GM21423 (cell line): Measurements from ENCODE around the gene MRPS16.

Source experiments
- ATAC-seq: cut with Tn5 transposase; IDR thresholded peaks from one replicate; pipeline ENCODE4 v1.9.1; 2021; ENCODE audit warnings: mild to moderate bottlenecking, moderate library complexity; ENCODE audit not compliant: unreplicated experiment

Gene MRPS16

DNA sequence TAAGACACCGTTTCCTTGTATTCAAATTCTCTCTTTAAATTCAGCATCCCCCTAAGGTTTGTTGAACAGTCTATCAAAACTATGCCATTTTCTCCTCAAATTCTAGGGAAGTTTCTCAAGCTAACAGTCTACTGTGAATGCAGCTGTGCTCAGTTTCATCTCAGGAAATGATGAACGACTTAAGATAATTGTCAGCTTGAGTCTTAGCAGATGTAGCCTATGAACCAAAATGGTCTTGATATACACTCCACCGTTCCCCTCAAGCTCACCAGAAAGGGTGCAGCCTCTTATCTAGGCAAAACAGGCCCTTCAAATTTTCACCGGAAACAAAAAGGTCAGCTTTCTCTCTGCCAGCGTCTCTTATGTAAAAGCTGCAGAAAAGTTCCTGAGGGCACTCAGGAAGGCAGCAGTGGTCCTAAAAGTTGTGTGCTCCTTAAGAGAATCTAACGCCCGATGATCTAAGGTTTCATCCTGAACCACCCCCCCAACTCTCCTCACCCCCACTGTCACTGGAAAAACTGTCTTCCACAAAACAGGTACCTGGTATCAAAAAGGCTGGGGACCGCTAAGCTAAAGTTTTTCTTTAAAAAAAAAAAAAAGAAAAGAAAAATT, 7.5 kb downstream of the MRPS16 start:
- ATAC-seq: no peak

DNA sequence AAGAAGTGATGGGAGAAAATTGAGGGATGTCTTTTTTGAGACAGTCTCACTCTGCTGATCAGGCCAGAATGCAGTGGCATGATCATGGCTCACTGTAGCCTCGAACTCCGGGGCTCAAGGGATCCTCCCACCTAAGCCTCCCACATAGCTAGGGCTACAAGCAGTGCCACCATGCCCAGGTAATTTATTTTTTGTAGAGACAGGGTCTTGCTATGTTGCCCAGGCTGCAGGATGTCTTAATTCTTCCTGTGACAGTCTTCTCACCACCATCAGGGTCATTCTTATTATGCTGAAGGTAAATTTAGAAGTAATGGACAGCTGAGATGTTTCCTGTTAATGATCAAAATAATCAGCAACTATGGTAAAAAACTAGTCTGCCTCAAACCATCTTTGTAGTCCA, 12.5 kb downstream of the MRPS16 start:
- no peak for ATAC-seq

DNA sequence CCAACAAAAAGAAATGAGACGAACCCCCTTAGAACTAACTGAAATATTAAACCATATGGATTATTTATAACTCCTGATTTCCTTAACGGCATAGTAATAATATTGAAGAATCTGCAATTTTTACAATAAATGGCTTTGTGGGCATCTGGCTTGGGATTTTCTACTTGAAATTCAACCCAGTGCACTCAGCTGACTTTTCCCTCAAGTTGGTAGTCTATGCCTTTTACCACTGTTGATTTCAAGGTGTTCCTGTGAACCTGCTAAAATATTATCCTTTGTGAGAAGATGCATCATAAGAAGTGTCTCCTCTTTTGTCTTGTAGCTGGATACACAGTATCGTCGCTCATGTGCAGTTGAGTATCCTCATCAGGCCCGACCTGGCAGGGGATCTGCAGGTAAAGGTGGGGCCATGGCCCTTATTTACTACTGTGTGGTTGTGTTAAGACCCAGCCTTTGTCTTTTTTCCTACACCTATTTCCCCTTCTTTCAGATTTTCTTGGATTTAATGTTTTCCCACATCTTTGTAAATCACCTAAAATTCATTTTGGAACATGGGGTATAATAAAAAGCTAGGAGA, 13.4 kb downstream of the MRPS16 start:
- no peak for ATAC-seq

DNA sequence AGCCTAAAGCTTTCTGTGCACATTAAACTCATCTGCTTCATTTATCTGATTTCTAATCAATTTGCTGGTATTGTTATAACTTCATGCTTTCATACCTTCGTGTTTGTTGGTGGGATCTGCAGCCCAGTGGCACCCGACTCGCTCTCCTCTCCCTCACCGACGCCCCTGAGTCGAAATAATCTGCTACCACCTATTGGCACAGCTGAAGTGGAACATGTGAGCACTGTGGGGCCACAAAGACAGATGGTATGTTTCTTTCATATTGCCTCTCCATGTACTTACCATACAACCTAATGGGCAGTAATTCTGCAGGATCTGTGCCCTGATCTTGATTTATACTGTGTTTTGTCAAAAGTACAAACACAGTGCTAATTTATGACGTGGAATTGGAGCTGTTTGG, 17.7 kb downstream of the MRPS16 start:
- ATAC-seq: no peak

DNA sequence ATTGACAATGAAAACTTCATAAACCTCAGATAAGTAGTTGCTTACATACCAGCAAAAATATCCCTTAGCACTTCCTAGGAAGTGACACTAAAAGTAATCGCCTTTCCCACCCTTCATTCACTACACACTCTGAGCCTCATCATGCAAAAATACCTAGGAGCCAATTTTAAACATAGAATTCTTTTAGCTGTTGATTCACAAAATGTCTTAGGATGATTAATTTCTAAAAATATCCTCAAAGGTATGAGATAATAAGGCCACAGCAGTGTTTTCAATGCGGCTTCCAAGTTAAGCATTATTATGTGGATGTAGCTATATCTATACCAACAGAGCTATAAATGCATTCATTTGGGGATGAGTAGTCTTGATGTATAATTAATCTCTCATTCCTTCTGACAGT, 18.6 kb downstream of the MRPS16 start:
- no peak for ATAC-seq

DNA sequence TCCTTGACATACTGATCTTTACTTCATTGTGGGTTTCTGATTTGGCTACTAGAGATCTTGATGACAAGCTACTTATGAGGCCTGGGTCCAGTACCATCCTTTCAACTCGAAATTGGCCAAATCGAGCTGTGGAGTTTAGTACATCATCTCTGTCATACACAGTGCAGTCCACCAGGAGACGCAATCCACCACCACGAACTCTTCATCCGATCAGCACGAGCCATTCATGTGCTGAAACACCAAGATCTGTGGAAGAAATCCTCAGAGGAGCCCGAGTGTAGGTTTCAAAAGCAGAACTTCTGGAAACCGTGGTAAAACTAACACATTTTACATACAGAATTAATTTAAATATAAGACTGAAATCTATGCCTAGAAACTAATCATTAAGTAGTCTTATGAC, 19.6 kb downstream of the MRPS16 start:
- ATAC-seq: no peak

DNA sequence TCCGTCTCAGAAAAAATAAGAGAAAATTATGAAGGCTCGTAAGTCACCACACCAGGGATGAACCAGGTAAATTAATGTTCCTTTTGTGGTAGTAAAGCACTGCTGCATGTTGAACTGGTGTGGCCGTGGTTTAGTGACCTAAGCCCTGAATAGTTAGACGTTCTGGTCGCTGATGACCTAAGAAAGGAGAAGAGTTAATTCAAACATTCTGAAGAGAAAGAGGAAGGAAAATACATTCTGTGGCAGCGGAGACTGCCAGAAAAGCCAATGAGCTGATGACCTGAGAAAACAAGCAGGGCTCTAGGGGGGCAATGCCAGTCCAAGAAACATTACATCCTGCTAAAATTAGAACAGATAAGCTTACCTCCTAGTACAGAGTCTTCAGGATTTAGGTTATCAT, 22.9 kb downstream of the MRPS16 start:
- ATAC-seq: no peak

DNA sequence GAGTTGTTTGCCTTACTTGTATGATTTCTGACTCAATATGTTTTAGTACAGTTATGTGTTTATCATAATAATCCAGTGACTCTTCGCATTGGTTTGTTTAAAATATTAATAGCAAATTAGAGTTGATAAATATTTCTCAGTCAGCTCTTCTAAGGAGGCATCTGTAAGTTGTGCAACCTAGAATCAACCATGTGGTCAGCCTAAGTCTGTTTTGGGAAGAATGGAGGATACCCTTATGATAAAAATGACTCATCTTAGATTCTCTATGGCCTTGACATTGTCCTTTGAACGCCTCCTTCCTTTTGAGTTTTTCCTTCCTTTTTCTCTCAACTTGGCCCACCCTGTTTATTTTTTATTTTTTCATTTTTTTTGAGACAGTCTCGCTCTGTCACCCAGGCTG, 24.2 kb downstream of the MRPS16 start:
- no peak for ATAC-seq

DNA sequence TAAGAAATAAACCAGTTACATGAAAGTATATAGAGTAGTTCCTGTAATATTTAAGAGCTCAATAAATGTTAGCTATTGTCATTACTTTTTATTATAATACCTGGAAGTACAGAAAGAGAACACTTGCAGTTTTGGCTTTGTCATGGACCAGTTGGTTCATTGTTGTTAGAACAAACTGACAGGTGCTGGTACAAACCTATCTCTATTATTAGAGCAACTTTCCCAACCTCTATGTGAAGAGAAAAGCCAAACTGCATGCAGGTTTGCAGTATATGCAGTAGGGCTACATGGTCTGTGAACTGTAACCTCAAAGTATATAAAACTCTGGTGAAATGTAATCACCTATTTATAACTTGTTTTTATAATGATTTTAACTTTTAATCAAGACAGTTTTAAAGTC, 25.8 kb downstream of the MRPS16 start:
- no peak for ATAC-seq

DNA sequence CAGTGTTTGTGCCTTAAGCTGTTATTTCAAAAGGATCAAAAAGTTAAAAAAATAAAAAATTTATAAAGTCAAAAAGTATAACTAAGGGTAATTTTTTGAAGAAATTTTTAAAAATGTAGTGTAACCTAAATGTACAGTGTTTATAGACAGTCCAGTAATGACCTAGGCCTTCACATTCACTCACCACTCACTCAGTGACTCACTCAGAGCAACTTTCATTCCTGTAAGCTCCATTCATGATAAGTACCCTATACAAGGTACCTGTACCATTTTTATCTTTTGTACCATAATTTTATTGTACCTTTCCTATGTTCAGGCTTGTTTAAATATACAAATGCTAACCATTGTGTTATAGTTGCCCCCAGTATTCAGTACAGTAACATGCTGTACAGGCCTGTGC, 26.9 kb downstream of the MRPS16 start:
- no peak for ATAC-seq

DNA sequence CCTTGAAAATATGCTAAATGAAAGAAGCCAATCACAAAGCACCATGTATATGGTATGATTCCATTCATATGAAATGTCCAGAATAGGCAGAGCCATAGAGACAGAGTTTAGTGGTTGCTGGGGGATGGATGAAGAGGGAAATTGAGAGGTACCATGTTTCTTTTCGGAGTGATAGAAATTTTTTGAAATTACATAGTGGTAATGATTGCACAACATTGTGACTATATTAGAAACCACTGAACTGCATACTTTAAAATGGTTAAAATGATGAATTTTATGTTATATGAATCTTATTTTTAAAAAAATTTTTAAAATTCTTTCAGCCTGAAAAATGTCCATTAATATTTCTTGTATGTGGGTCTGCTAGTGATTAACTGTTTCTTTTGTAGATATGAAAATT, 31.5 kb downstream of the MRPS16 start:
- no peak for ATAC-seq

DNA sequence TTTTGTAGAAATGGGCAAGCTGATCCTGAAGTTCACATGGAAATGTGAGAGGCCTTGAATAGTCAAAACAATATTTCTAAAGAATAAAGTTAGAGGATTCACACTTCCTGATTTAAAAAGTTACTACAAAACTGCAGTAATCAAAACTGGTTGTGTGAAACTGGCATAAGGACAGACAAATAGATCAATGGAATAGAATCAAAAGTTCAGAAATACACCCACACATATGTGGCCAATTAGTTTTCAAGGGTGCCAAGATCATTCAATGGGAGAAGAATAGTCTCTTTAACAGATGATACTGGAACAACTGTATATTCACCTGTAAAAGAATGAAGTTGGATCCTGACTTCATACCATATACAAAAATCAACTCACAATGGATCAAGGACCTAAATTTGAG, 33.1 kb downstream of the MRPS16 start:
- ATAC-seq: no peak

DNA sequence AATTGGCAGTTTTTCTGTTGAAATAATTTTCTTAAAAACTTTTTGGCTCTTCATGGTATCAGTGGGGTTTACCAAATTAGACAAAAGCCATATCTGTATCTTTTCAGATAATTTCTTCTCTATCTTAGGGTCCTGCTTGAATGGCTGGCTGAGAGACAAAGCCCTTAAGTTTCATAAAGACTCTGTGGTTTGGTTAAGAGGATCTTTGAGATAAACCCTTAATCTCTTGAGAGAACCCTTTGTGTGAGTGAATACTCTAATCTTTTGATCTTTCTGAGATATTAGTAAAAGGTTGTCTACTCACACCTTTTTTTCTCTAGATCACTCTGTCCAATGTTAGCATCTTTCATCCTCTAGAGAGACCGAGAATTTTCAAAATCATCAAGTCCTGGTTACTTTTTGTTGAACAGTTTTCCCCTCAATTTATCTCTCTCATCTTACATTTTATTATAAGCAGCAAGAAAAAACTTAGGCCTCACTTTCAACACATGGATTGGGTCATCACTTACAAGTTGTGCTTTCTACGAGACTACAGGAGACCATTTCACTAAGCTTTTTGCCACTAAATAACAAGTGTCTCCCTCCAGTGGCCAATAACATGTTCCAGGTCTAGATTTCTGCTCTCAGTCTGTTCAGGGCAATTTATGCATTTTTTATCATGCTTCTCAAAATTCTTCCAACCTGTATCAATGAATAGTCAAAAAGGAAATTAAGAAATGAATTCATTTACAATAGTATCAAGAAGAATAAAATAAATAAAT, 33.8 kb downstream of the MRPS16 start:
- no peak for ATAC-seq

DNA sequence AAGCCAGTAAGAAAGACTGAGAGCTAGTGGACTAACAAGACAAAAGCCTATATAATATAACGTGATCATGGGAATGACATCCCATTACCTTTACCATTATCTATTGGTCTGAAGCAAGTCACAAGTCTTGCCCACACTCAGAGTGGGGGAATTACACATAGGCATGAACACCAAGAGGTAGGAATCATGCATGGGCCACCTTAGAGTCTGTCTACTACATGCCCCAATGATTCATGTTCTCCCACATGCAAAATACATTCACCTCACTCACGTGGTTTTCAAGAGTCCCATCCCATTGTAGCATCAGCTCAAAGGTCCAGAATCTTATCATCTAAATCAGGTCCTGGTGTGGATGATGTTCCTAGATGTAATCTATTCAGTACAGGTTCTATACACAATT, 34.8 kb downstream of the MRPS16 start:
- no peak for ATAC-seq

DNA sequence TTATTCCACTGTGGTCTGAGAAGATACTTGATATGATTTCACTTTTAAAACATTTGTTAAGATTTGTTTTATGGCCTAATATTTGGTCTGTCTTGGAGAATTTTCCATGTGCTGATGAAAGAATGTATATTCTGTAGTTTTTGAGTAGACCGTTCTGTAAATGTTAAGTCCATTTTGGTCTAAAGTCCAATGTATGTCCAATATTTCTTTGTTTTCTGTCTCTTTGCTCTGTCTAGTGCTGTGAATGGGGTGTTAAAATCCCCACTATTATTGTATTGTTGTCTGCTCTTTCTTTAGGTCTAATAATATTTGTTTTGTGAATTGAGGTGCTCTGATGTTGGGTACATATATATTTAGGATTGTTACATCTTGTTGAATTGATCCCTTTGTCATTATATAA, 36.7 kb downstream of the MRPS16 start:
- ATAC-seq: no peak

DNA sequence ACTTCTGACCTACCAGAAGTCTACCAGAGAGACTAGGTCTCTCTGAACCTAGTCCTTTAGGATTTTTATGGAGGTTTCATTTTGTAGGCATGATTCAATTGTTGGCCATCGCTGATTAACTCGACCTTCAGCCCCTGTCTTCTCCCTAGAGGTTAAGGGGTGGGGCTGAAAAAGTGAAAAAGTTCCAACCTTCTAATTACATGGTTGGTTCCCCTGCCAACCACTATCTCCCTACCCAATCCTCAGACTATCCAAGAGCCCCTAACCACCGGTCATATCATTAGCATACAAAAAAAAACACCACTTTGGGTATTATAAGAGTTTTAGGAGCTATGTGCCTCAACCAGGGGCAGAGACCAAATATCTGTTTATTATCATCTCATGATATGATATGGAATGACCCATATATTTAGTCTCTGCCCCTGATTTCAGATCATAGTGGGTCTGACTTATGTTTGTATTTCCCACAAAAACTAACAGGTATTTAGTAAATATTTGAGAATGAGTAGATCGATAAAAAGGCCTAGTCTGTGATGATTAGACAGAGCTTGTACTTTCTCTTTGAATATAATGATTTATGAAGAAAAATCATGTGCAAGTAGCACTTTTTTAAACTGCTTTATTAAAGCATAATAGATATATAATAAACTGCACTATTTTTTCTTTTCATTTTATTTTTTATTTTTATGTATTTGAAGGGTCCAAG, 41.2 kb downstream of the MRPS16 start:
- no peak for ATAC-seq

DNA sequence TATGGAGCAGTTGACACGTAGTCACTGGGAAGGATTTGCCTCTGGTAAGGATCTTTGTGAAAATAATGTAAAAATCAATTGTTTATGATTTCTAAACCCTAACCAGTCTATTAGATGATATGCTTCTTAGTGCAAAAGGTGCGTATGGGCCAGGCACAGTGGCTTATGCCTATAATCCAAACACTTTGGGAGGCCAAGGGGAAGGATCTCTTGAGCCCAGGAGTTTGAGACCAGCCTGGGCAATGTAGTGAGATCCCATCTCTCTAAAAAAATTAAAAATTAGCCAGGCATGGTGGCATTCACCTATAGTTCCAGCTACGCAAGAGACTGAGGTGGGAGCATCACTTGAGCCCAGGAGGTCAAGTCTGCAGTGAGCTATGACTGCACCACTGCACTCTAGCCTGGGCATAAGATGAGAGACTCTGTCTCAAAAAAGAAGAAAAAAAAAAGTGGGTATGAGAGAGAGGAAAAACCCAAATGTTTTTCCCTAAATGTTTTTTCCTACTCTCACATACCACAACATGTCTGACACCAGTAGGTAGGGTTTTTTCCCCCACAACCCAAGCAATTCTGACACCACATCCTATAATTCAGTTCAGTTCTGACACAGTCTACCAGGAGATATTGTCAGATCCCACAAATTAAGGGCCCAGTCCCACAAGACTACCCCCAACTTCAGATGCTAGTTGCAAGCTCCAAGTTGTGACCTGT, 41.9 kb downstream of the MRPS16 start:
- ATAC-seq: no peak

DNA sequence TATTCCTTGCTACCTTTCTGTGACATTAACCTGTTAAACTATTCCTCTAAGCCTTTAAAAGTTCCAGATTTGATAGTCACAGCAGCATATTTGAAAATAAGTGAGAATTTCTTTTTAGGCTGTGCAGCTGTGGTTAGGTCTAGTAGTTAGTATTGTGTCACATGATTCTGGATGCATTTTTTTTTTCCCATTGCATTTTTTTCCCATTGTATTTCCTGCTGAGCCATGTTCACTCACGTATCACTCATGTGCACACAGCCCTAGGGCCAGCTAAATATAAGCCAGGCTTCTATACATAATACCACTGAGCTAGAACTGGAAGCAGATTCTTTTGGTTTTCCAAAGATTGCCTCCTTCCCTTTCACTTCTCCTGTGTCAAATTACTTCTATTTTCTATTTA, 42.7 kb downstream of the MRPS16 start:
- no peak for ATAC-seq

DNA sequence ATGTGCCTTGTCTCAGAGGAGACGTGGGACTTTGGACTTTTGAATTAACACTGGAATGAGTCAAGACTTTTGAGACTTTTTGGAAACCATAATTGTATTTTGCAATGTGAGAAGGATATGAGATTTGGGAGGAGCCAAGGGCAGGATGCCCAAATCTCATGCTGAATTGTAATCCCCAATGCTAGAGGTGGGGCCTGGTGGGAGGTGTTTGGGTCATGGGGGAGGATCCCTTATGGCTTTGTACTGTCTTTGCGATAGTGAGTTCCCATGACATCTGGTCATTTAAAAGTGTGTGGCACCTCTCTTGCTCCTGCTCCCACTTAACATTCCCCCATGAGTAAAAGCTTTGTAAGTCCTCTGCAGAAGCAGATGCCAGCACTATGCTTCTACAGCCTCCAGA, 44.6 kb downstream of the MRPS16 start:
- ATAC-seq: no peak

DNA sequence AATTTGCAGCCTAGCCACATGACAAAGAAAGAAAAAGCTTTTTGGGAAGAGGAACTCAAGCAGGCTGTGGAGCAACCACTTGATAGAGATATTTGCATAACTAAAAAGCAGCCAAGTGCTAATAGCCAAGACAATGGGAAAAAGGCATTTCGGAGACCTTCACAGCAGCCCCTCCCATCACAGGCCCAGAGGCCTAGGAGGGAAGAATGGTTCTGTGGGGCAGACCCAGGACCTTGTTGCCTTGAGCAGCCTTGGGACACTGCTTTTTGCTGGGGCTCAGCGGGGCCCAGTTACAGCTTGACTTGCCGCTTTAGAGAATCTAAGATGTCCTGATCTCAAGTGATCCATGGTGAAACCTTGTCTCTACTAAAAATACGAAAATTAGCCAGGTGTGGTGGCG, 46.1 kb downstream of the MRPS16 start:
- ATAC-seq: no peak

DNA sequence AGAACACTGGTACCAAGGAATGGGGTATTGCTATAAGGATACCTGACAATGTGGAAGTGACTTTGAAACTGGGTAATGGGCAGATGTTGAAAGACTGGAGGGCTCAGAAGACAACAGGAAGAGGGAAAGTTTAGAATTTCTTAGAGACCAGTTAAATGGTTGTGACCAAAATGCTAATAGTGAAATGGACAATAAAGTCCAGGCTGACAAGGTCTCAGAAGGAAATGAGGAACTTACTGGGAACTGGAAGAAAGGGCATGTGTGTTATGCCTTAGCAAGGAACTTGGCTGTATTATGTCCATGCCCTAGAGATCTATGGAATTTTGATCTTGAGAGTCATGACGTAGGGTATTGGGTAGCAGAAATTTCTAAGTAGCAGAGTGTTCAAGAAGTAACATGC, 46.6 kb downstream of the MRPS16 start:
- no peak for ATAC-seq
